HepG2 (cell line): ENCODE measurements around the gene ATAD3C. TPM values are rescaled to one million over a fixed set of nuclear protein-coding genes. Genes with fewer than 3 reads are reported as not detected.

Experiments
- ARNT2 ChIP-seq: sonication (generic); formaldehyde crosslinking; IDR thresholded peaks from 2 replicates; pipeline ENCODE4 v1.8.0; 2022; ENCODE audit warnings: mild to moderate bottlenecking, low read depth, missing genetic modification reagents, moderate library complexity
- CREB1 ChIP-seq, 2 experiments: fragments of 450-650 bp in 1 of 2; IDR thresholded peaks; 2 replicates each; pipeline ENCODE4 v1.6.1; 2016 to 2017; ENCODE audit warnings: control low read depth in 1 of 2, mild to moderate bottlenecking in 1 of 2, missing compliant biosample characterization in 1 of 2, missing genetic modification characterization in 1 of 2
- FOXO4 ChIP-seq: sonication (generic); formaldehyde crosslinking; conservative IDR thresholded peaks from 2 replicates; pipeline ENCODE4 v1.8.1; 2023; ENCODE audit warnings: missing genetic modification reagents
- ISX ChIP-seq: sonication (generic); formaldehyde crosslinking; conservative IDR thresholded peaks from 2 replicates; pipeline ENCODE4 v1.5.0; 2020; ENCODE audit warnings: missing genetic modification reagents
- KLF6 ChIP-seq: IDR thresholded peaks from 2 replicates; pipeline ENCODE4 v1.8.0; 2016; ENCODE audit warnings: missing biosample characterization, missing genetic modification reagents
- NFE2L1 ChIP-seq: sonication (generic); formaldehyde crosslinking; IDR thresholded peaks from 2 replicates; pipeline ENCODE4 v1.4.0; 2020; ENCODE audit warnings: missing genetic modification reagents, mild to moderate bottlenecking, borderline replicate concordance
- NFYC ChIP-seq: IDR thresholded peaks from 2 replicates; pipeline ENCODE4 v1.6.1; 2016; ENCODE audit warnings: missing genetic modification reagents, missing compliant biosample characterization
- PRMT3 ChIP-seq: sonication (generic); formaldehyde crosslinking; IDR thresholded peaks from 2 replicates; pipeline ENCODE4 v1.8.1; 2022; ENCODE audit warnings: low read depth, mild to moderate bottlenecking, moderate library complexity, missing genetic modification reagents, borderline replicate concordance
- REL ChIP-seq: sonication (generic); formaldehyde crosslinking; conservative IDR thresholded peaks from 2 replicates; pipeline ENCODE4 v1.8.0; 2022; ENCODE audit warnings: mild to moderate bottlenecking, missing genetic modification reagents, moderate library complexity
- RXRA ChIP-seq: sonication (generic); formaldehyde crosslinking; IDR thresholded peaks from 2 replicates; pipeline ENCODE4 v1.5.1; 2020; ENCODE audit warnings: missing genetic modification reagents
- SAFB2 ChIP-seq: sonication (generic); formaldehyde crosslinking; IDR thresholded peaks from 2 replicates; pipeline ENCODE4 v1.5.1; 2020; ENCODE audit warnings: missing genetic modification reagents, low read depth, mild to moderate bottlenecking, borderline replicate concordance
- SPEN ChIP-seq: sonication (generic); formaldehyde crosslinking; IDR thresholded peaks from 2 replicates; pipeline ENCODE4 v1.5.1; 2020; ENCODE audit warnings: low read depth, mild to moderate bottlenecking, missing genetic modification reagents
- ZBTB33 ChIP-seq: sonication (generic); formaldehyde crosslinking; IDR thresholded peaks from 2 replicates; pipeline ENCODE4 v1.4.0; 2020; ENCODE audit warnings: missing genetic modification reagents
- ZBTB34 ChIP-seq: sonication (generic); formaldehyde crosslinking; IDR thresholded peaks from 2 replicates; pipeline ENCODE4 v1.8.0; 2022; ENCODE audit warnings: mild to moderate bottlenecking, missing genetic modification reagents
- ZNF230 ChIP-seq: sonication (generic); formaldehyde crosslinking; IDR thresholded peaks from 2 replicates; pipeline ENCODE4 v1.4.0; 2020; ENCODE audit warnings: mild to moderate bottlenecking, missing genetic modification reagents
- ZNF589 ChIP-seq: sonication (generic); formaldehyde crosslinking; conservative IDR thresholded peaks from 2 replicates; pipeline ENCODE4 v1.8.0; 2022; ENCODE audit warnings: mild to moderate bottlenecking, moderate library complexity, missing genetic modification reagents
- ZNF646 ChIP-seq: sonication (generic); formaldehyde crosslinking; IDR thresholded peaks from 2 replicates; pipeline ENCODE4 v1.9.0; 2021; ENCODE audit warnings: mild to moderate bottlenecking, missing genetic modification reagents
- ZSCAN21 ChIP-seq: sonication (generic); formaldehyde crosslinking; IDR thresholded peaks from 2 replicates; pipeline ENCODE4 v1.8.0; 2022; ENCODE audit warnings: mild to moderate bottlenecking, missing genetic modification reagents, moderate library complexity, borderline replicate concordance
- polyA plus RNA-seq, 8 experiments: library from polyadenylated mRNA; depleted of rRNA in 3 of 8; stranded (reverse) in 7 of 8; unstranded in 1 of 8; fragments of >200 nt; fragmentation: Illumina TruSeq in 4 of 8; extraction: Trizol in 4 of 8; gene quantifications; 2 replicates each; pipeline versions ENCODE4 v1.2.1 to v1.2.3, GENCODE V29; 2011 to 2016; ENCODE audit warnings: low read depth in 4 of 8, missing spikeins in 1 of 8, mixed read lengths in 1 of 8; ENCODE audit not compliant: insufficient read depth in 1 of 8
- total RNA-seq, 5 experiments: library from RNA; depleted of rRNA; stranded (reverse); fragments of >200 nt; fragmentation: Illumina TruSeq; extraction: Trizol; gene quantifications; 2 replicates each; pipeline ENCODE4 v1.2.3, GENCODE V29; 2016; ENCODE audit warnings: low read depth in 1 of 5

Gene ATAD3C
- total and polyA plus RNA-seq, 2 of the 13 experiments (the other 11 are each of a cell fraction or from before 2014, with no cell fraction given) = 2.4 to 3.2 TPM

- TF ChIP-seq ZBTB33 (CRISPR knock-in tag) (peak; percentile 91), PRMT3 (CRISPR knock-in tag) (no peak), NFE2L1 (CRISPR knock-in tag) (no peak), REL (CRISPR knock-in tag) (0 out of 2 replicates have a peak, but pooled peaks have one; percentile 3), ZNF230 (CRISPR knock-in tag) (peak; percentile 37; the same call in 1 of the 2 replicates), FOXO4 (CRISPR knock-in tag) (no peak), ISX (CRISPR knock-in tag) (no peak), NFYC (peak; percentile 51), ZBTB34 (CRISPR knock-in tag) (0 out of 2 replicates have a peak, but pooled peaks have one; percentile 31), ZNF589 (CRISPR knock-in tag) (peak; percentile 14; the same call in 1 of the 2 replicates), SAFB2 (no peak), RXRA (CRISPR knock-in tag) (no peak), ZSCAN21 (no peak), CREB1 (IDR thresholded peaks at IDR 0.05) (no peak), CREB1 (CRISPR knock-in tag; IDR thresholded peaks at IDR 0.05) (peak; percentile 56; the same call in 1 of the 2 replicates), KLF6 (no peak; the same call in 1 of the 2 replicates), ZNF646 (CRISPR knock-in tag) (no peak), SPEN (CRISPR knock-in tag) (no peak), ARNT2 (no peak)
These were observed 61.5 kb downstream of the ATAD3C start (continued) for GRCh38 chr1:1510912-1511532.
